ENCODE results near the gene IL27RA. TPM values are rescaled to one million over a fixed set of nuclear protein-coding genes. Genes with fewer than 3 reads are reported as not detected.

IL27RA gene
- 41.2 TPM for total RNA-seq

GRCh38 chr19:14031719-14032480, at the start of gene IL27RA:
Gene IL27RA (plus strand): TSS chr19:14031762. CDS start chr19:14031873, 111 bp downstream.
- peak; percentile 50 to 91 (median 90) for DNase-seq (ENCODE audit: low read depth in 2 of 3, low spot score in 2 of 3)

- no peak for DNase-seq (ENCODE audit: low read depth in 2 of 3, low spot score in 2 of 3)
Observed at GRCh38 chr19:13981988-13982501, 49.5 kb upstream of the IL27RA start.

- no peak for DNase-seq (ENCODE audit: low read depth in 2 of 3, low spot score in 2 of 3)
Observed at GRCh38 chr19:13982773-13983172, 48.8 kb upstream of the IL27RA start.

DNA sequence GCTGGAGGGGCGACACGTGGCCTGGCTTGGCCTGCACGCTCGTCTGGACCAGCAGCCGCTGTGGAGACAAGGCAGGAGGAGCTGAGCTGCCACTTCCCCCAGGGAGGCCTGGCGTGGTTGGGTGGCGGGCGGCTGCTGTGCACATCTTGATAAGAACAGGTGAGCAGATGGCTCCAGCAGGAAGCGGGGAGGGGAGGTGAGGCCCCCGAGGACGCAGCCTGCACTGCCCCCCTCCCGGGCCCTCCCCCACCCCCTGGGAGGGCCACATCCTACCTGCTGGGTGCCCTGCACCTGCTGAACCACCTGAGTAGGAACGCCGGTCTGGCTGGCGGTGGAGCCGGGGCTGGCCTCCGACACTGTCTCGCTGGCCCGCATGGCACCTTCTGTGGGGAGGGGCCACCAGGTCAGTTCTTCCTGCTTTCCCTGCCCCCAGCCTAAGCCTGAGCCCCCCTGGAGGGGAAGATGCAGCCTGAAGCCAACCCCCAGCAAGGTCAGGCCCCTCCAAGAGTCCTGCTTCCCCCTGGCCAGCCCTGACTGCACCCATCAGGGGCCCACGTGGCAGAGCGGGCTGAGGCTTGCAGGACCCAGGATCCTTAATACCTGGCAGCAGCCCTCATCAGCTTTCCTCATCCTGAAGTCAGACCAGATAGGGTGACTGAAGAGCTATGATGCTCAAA, 48.2 kb upstream of the IL27RA start:
- no peak for DNase-seq (ENCODE audit: low read depth in 2 of 3, low spot score in 2 of 3)

DNA sequence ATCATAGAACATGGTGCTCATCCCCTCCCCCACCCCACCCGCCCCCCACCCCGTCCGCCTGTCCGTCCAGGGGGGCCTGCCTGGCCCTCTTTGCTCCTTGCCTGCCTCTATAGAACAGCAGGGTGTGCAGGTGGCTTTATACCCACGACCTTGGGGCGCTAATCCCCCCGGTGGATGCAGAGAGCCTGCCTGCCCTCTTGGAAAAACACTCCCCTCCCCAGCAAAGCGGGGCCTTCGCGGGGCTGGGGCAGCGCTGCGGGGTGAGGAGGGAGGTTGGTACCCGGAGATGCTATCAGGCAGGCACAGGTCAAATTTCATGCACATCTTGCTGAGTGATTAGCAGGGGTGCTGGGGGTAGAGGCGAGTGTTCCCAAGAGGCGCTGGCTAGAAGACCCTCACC, 47.4 kb upstream of the IL27RA start:
- DNase-seq (ENCODE audit: low read depth in 2 of 3, low spot score in 2 of 3): no peak

- DNase-seq (ENCODE audit: low read depth in 2 of 3, low spot score in 2 of 3): no peak
Observed at GRCh38 chr19:13984875-13985741, 46.5 kb upstream of the IL27RA start.

GRCh38 chr19:13985771-13986347, 45.7 kb upstream of the IL27RA start:
- no peak for DNase-seq (ENCODE audit: low read depth in 2 of 3, low spot score in 2 of 3)

GRCh38 chr19:13986348-13986904, 45.1 kb upstream of the IL27RA start:
- DNase-seq (ENCODE audit: low read depth in 2 of 3, low spot score in 2 of 3): peak; percentile 96 to 98 (median 98)

- no peak for DNase-seq (ENCODE audit: low read depth in 2 of 3, low spot score in 2 of 3)
Observed at GRCh38 chr19:13987101-13987890, 44.3 kb upstream of the IL27RA start.

- no peak for DNase-seq (ENCODE audit: low read depth in 2 of 3, low spot score in 2 of 3)
Observed at GRCh38 chr19:13989487-13989886, 42.1 kb upstream of the IL27RA start.

DNA sequence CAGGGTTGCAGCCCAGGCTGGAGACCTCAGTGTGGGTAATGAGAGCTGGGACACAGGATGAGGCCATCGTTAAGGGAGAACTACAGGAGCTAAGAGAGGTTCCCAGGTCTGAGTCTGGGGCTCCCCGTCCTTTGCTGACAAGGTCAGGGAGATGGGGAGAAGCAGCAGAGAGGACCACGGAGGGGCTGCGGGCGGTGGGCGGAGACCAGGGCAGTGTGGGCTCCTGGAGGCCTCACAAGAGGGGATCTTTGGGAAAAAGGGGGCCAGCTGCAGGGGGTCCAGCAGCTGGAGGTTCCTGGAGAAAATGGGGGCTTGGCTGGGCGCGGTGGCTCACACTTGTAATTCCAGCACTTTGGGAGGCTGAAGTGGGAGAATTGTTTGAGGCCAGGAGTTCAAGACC, 41.5 kb upstream of the IL27RA start:
- DNase-seq (ENCODE audit: low read depth in 2 of 3, low spot score in 2 of 3): no peak

DNA sequence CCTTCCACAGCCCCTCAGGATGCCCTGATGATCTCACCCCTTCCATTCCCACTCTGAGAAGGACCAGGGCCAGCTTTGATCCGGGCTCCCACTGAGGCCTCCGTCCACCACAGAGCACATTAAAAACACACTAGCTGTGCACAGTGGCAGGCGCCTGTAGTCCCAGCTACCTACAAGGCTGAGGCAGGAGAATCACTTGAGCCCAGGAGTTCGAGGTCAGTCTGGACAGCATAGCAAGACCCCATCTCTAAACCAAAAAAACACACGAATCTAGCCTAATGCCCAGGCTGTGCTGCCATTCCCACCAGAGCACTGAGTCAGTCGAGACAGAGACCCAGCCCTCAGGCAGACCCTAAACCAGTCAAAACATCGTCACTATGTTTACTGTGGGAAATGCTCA, 39.5 kb upstream of the IL27RA start:
- no peak for DNase-seq (ENCODE audit: low read depth in 2 of 3, low spot score in 2 of 3)

GRCh38 chr19:13993590-13994300, 37.8 kb upstream of the IL27RA start:
- no peak for DNase-seq (ENCODE audit: low read depth in 2 of 3, low spot score in 2 of 3)

GRCh38 chr19:13995017-13995728, 36.4 kb upstream of the IL27RA start:
- DNase-seq (ENCODE audit: low read depth in 2 of 3, low spot score in 2 of 3): no peak

- no peak for DNase-seq (ENCODE audit: low read depth in 2 of 3, low spot score in 2 of 3)
Observed at GRCh38 chr19:13995878-13996765, 35.4 kb upstream of the IL27RA start.

GRCh38 chr19:13996928-13997630, 34.5 kb upstream of the IL27RA start:
- no peak for DNase-seq (ENCODE audit: low read depth in 2 of 3, low spot score in 2 of 3)

- DNase-seq (ENCODE audit: low read depth in 2 of 3, low spot score in 2 of 3): no peak
Observed at GRCh38 chr19:13997631-13997962, 34.0 kb upstream of the IL27RA start.

Measured in hematopoietic multipotent progenitor cell (in vitro differentiated cells).